IMR-90 (cell line): ENCODE measurements around the gene PLXDC2. TPM values are rescaled to one million over a fixed set of nuclear protein-coding genes. Genes with fewer than 3 reads are reported as not detected.

Experiments
- ATAC-seq: fragments of 200-7000 bp; cut with Tn5 transposase; 2 replicates; pipeline ENCODE4 v1.9.1; 2020; ENCODE audit warnings: low read depth, mild to moderate bottlenecking, moderate library complexity
- BruUV-seq: library from RNA; stranded (reverse); fragments of 400-500 nt; replicated peaks from 2 replicates; lab custom pipeline; 2021; lab: Mats Ljungman, UMichigan
- CTCF ChIA-PET: fragments of 300-600 bp; formaldehyde crosslinking; extraction: SDS; loops from one replicate; lab custom pipeline; 2021; ENCODE audit warnings: antibody characterized with exemption; lab: Yijun Ruan, JAX
- POLR2A ChIA-PET: fragments of 300-600 bp; sonication (Branson Sonifier 250); formaldehyde crosslinking; loops from one replicate; lab custom pipeline; 2022; ENCODE audit warnings: antibody characterized with exemption; ENCODE audit not compliant: unreplicated experiment; lab: Charles Lee
- DNase-seq: peaks from one replicate; pipeline ENCODE4 v3.0.0; 2013
- H2AFZ ChIP-seq: replicated peaks from 2 replicates; pipeline ENCODE3; 2013; ENCODE audit warnings: low read length, mild to moderate bottlenecking; ENCODE audit not compliant: poor library complexity
- H2AK5ac ChIP-seq: 2 replicates; pipeline ENCODE4 v1.6.1; 2013; ENCODE audit warnings: low read depth, low read length, inconsistent platforms
- H2AK9ac ChIP-seq: replicated peaks from 2 replicates; pipeline ENCODE3; 2013; ENCODE audit warnings: mild to moderate bottlenecking, low read depth, low read length, moderate library complexity; ENCODE audit not compliant: poor library complexity
- H2BK120ac ChIP-seq: 2 replicates; pipeline ENCODE4 v1.6.1; 2013; ENCODE audit warnings: low read depth, low read length, inconsistent platforms
- H2BK15ac ChIP-seq: 3 replicates; pipeline ENCODE4 v1.6.1; 2013; ENCODE audit warnings: low read depth, low read length, inconsistent platforms
- H2BK20ac ChIP-seq: 2 replicates; pipeline ENCODE4 v1.6.1; 2013; ENCODE audit warnings: low read depth, mild to moderate bottlenecking, inconsistent platforms, low read length, moderate library complexity
- H2BK5ac ChIP-seq: 2 replicates; pipeline ENCODE4 v1.6.1; 2013; ENCODE audit warnings: mild to moderate bottlenecking, low read depth, low read length, inconsistent platforms; ENCODE audit not compliant: poor library complexity, severe bottlenecking
- H3K14ac ChIP-seq: replicated peaks from 2 replicates; pipeline ENCODE4 v1.6.1; 2013; ENCODE audit warnings: low read depth, low read length, inconsistent platforms
- H3K18ac ChIP-seq: 2 replicates; pipeline ENCODE4 v1.6.1; 2013; ENCODE audit warnings: low read depth, low read length, control low read depth
- H3K23ac ChIP-seq: 2 replicates; pipeline ENCODE4 v1.6.1; 2013; ENCODE audit warnings: low read depth, low read length, inconsistent platforms
- H3K27ac ChIP-seq: 2 replicates; pipeline ENCODE4 v1.5.1; 2013; ENCODE audit warnings: mild to moderate bottlenecking, control low read depth, low read length; ENCODE audit not compliant: insufficient read depth
- H3K27me3 ChIP-seq: 2 replicates; pipeline ENCODE4 v1.6.1; 2013; ENCODE audit warnings: low read length; ENCODE audit not compliant: control insufficient read depth, insufficient read depth
- H3K36me3 ChIP-seq: 2 replicates; pipeline ENCODE4 v1.6.1; 2013; ENCODE audit warnings: low read length, mixed read lengths; ENCODE audit not compliant: control insufficient read depth, insufficient read depth
- H3K4ac ChIP-seq: 2 replicates; pipeline ENCODE4 v1.6.1; 2013; ENCODE audit warnings: low read depth, low read length, inconsistent platforms
- H3K4me1 ChIP-seq: 2 replicates; pipeline ENCODE4 v1.6.1; 2013; ENCODE audit warnings: low read length, mixed read lengths; ENCODE audit not compliant: control insufficient read depth, insufficient read depth
- H3K4me2 ChIP-seq: 2 replicates; pipeline ENCODE4 v1.6.1; 2013; ENCODE audit warnings: low read depth, mild to moderate bottlenecking, control low read depth, low read length, moderate library complexity
- H3K4me3 ChIP-seq: 2 replicates; pipeline ENCODE4 v1.5.1; 2013; ENCODE audit warnings: low read depth, mild to moderate bottlenecking, control low read depth, low read length, moderate library complexity; ENCODE audit not compliant: insufficient read depth
- H3K56ac ChIP-seq: 2 replicates; pipeline ENCODE4 v1.6.1; 2013; ENCODE audit warnings: low read length, inconsistent platforms; ENCODE audit not compliant: insufficient read depth; ENCODE audit errors: extremely low read depth
- H3K79me1 ChIP-seq, 2 experiments: 2 replicates each; pipeline ENCODE4 v1.6.1; 2013; ENCODE audit warnings: low read length in 2 of 2, inconsistent platforms in 1 of 2, low read depth in 1 of 2
- H3K9ac ChIP-seq: 2 replicates; pipeline ENCODE4 v1.6.1; 2013; ENCODE audit warnings: low read depth, low read length, control low read depth
- H3K9me1 ChIP-seq: 2 replicates; pipeline ENCODE4 v1.6.1; 2013; ENCODE audit warnings: low read length, inconsistent platforms; ENCODE audit not compliant: insufficient read depth
- H3K9me3 ChIP-seq: 2 replicates; pipeline ENCODE4 v1.6.1; 2013; ENCODE audit warnings: low read length; ENCODE audit not compliant: control insufficient read depth, insufficient read depth
- H4K20me1 ChIP-seq: 2 replicates; pipeline ENCODE4 v1.6.1; 2013; ENCODE audit warnings: low read length, inconsistent platforms; ENCODE audit not compliant: insufficient read depth
- H4K5ac ChIP-seq: 2 replicates; pipeline ENCODE4 v1.6.1; 2013; ENCODE audit warnings: mild to moderate bottlenecking, low read depth, low read length, control low read depth
- H4K8ac ChIP-seq, 2 experiments: 2 replicates each; pipeline ENCODE4 v1.6.1; 2013; ENCODE audit warnings: low read depth in 2 of 2, low read length in 2 of 2, control low read depth in 1 of 2, inconsistent platforms in 1 of 2
- H4K91ac ChIP-seq: 2 replicates; pipeline ENCODE4 v1.6.1; 2013; ENCODE audit warnings: low read depth, low read length, inconsistent platforms; ENCODE audit not compliant: insufficient read depth
- BHLHE40 ChIP-seq: fragments of 150-350 bp; IDR thresholded peaks from 2 replicates; pipeline ENCODE4 v1.6.1; 2016; ENCODE audit warnings: mild to moderate bottlenecking, low read depth, low read length
- CEBPB ChIP-seq: IDR thresholded peaks from 2 replicates; pipeline ENCODE4 v1.6.1; 2012; ENCODE audit warnings: low read depth, low read length, improper control_type of control experiment
- CHD1 ChIP-seq: IDR thresholded peaks from 2 replicates; pipeline ENCODE4 v1.6.1; 2012; ENCODE audit warnings: low read depth, low read length, improper control_type of control experiment
- FOS ChIP-seq: fragments of 150-350 bp; IDR thresholded peaks from 2 replicates; pipeline ENCODE4 v1.6.1; 2016; ENCODE audit warnings: low read depth, low read length
- MAFK ChIP-seq: IDR thresholded peaks from 2 replicates; pipeline ENCODE4 v1.6.1; 2012; ENCODE audit warnings: low read depth, low read length, improper control_type of control experiment
- MXI1 ChIP-seq: IDR thresholded peaks from 2 replicates; pipeline ENCODE4 v1.6.1; 2012; ENCODE audit warnings: low read depth, mild to moderate bottlenecking, low read length, moderate library complexity, borderline replicate concordance
- NFE2L2 ChIP-seq: fragments of 150-350 bp; IDR thresholded peaks from 2 replicates; pipeline ENCODE4 v1.6.1; 2016; ENCODE audit warnings: low read depth, mild to moderate bottlenecking, low read length
- POLR2A ChIP-seq: IDR thresholded peaks from 2 replicates; pipeline ENCODE4 v1.6.1; 2012; ENCODE audit warnings: mild to moderate bottlenecking, low read depth, low read length
- RAD21 ChIP-seq: IDR thresholded peaks from 2 replicates; pipeline ENCODE4 v1.6.1; 2012; ENCODE audit warnings: low read length, improper control_type of control experiment
- RCOR1 ChIP-seq: IDR thresholded peaks from 2 replicates; pipeline ENCODE4 v1.6.1; 2012; ENCODE audit warnings: mild to moderate bottlenecking, low read length, improper control_type of control experiment; ENCODE audit not compliant: insufficient replicate concordance
- WGBS, 2 experiments: methylation state at CpG; one replicate each; pipeline versions ENCODE4 v1.1.5 to v1.1.7; 2013; ENCODE audit warnings: missing lambda C conversion rate in 2 of 2; ENCODE audit not compliant: insufficient read length in 1 of 2; ENCODE audit errors: extremely low coverage in 2 of 2; 5-methylcytosine and 5-hydroxymethylcytosine counted together
- dilution Hi-C: fragments of 300-500 bp; cut with HindIII; formaldehyde crosslinking; loops from one replicate; pipeline ENCODE4 v1.14.3; 2018; ENCODE audit warnings: low sequenced_read_pairs; ENCODE audit not compliant: unreplicated experiment
- in situ Hi-C: fragments of 300-500 bp; cut with MboI; formaldehyde crosslinking; loops from 3 replicates; pipeline ENCODE4 v1.14.3; 2019; ENCODE audit warnings: low sequenced_read_pairs, inconsistent platforms, mixed read lengths
- intact Hi-C: fragments of 100-400 bp; cut with micrococcal nuclease; formaldehyde crosslinking; loops from 2 replicates; pipeline ENCODE4 v1.10.0; 2022
- polyA plus RNA-seq, 3 experiments: library from polyadenylated mRNA; depleted of rRNA; stranded (reverse); fragments of >200 nt; gene quantifications; 2 replicates each; pipeline ENCODE4 v1.2.3, GENCODE V29; 2012; ENCODE audit warnings: low replicate concordance in 1 of 3
- total RNA-seq: library from RNA; depleted of rRNA; stranded (reverse); fragments of >200 nt; gene quantifications from 2 replicates; pipeline ENCODE4 v1.2.3, GENCODE V29; 2012
- TF ChIP-seq, protein P1 (sequence below): conservative IDR thresholded peaks from 2 replicates; pipeline ENCODE4 v1.5.1; 2012; ENCODE audit warnings: mild to moderate bottlenecking, low read depth, low read length, improper control_type of control experiment
- TF ChIP-seq, protein P2 (sequence below): fragments of 150-350 bp; IDR thresholded peaks from 2 replicates; pipeline ENCODE4 v1.6.1; 2017; ENCODE audit warnings: mild to moderate bottlenecking, antibody characterized with exemption, low read length, low read depth
- TF ChIP-seq, protein P3 (sequence below): fragments of 150-350 bp; IDR thresholded peaks from 2 replicates; pipeline ENCODE4 v1.6.1; 2016; ENCODE audit warnings: low read depth, mild to moderate bottlenecking, low read length, moderate library complexity, borderline replicate concordance

PLXDC2 gene
- total and polyA plus RNA-seq, 2 of the 4 experiments (the other 2 are of a cell fraction) = 3.2 to 6.1 TPM

- no peaks in the 10 kb centered on the region for H4K20me1 ChIP-seq
- no peaks in the 10 kb centered on the region for H3K27me3 ChIP-seq
- H2BK5ac ChIP-seq = no peak overlapping the region
- DNase-seq (no peak), ATAC-seq (no peak)
- no peak overlapping the region for H2BK20ac ChIP-seq
- intact Hi-C loops = loop anchor here (10.0 kb wide), 1 partner anchor 739 kb away; no protein-coding TSS in a partner anchor
- no peak overlapping the region for H2BK120ac ChIP-seq
- ChIA-PET CTCF (interaction anchor here (0.6 kb wide), 1 partner anchor 154 kb away, joined by 6 read pairs; no protein-coding TSS in a partner anchor), POLR2A (no interaction called here)
- no peak overlapping the region for H3K56ac ChIP-seq
- peaks cover 2% of the 10 kb centered on the region; the same call in 1 of the 2 replicates for H3K9me1 ChIP-seq
- H3K4me2 ChIP-seq = no peak overlapping the region
- no peak overlapping the region for H3K23ac ChIP-seq
- no peak overlapping the region for H3K18ac ChIP-seq
- no peaks in the 10 kb centered on the region for H3K36me3 ChIP-seq
- no peak overlapping the region for H2AK5ac ChIP-seq
- in situ Hi-C loops = no loop called here
- no peak overlapping the region for H3K27ac ChIP-seq
- no peak overlapping the region for H2BK15ac ChIP-seq
- no peak overlapping the region for H3K4ac ChIP-seq
- no peak overlapping the region for H3K4me3 ChIP-seq
- dilution Hi-C loops = no loop called here
- H2AFZ ChIP-seq = no peak overlapping the region
- no peak overlapping the region for H4K91ac ChIP-seq
- peaks cover 1% of the 10 kb centered on the region; the same call in 1 of the 2 replicates for H3K4me1 ChIP-seq
- no TSS peak for BruUV-seq
- H3K9me3 ChIP-seq = no peaks in the 10 kb centered on the region
- no peak overlapping the region for H3K9ac ChIP-seq
- H2AK9ac ChIP-seq = no peak overlapping the region
- H3K14ac ChIP-seq = no peak overlapping the region
- no peak overlapping the region for H4K8ac ChIP-seq
- no peaks in the 10 kb centered on the region for H3K79me1 ChIP-seq
- H4K5ac ChIP-seq = no peak overlapping the region
- no peak for TF ChIP-seq NFE2L2
- TF ChIP-seq RCOR1 = no peak
- TF ChIP-seq, protein P1, sequence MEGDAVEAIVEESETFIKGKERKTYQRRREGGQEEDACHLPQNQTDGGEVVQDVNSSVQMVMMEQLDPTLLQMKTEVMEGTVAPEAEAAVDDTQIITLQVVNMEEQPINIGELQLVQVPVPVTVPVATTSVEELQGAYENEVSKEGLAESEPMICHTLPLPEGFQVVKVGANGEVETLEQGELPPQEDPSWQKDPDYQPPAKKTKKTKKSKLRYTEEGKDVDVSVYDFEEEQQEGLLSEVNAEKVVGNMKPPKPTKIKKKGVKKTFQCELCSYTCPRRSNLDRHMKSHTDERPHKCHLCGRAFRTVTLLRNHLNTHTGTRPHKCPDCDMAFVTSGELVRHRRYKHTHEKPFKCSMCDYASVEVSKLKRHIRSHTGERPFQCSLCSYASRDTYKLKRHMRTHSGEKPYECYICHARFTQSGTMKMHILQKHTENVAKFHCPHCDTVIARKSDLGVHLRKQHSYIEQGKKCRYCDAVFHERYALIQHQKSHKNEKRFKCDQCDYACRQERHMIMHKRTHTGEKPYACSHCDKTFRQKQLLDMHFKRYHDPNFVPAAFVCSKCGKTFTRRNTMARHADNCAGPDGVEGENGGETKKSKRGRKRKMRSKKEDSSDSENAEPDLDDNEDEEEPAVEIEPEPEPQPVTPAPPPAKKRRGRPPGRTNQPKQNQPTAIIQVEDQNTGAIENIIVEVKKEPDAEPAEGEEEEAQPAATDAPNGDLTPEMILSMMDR = no peak
- no peak for TF ChIP-seq MAFK
- TF ChIP-seq FOS = no peak
- TF ChIP-seq CEBPB = no peak
- TF ChIP-seq, protein P2, sequence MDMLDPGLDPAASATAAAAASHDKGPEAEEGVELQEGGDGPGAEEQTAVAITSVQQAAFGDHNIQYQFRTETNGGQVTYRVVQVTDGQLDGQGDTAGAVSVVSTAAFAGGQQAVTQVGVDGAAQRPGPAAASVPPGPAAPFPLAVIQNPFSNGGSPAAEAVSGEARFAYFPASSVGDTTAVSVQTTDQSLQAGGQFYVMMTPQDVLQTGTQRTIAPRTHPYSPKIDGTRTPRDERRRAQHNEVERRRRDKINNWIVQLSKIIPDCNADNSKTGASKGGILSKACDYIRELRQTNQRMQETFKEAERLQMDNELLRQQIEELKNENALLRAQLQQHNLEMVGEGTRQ = no peak
- TF ChIP-seq BHLHE40 = no peak
- TF ChIP-seq POLR2A = no peak
- no peak for TF ChIP-seq CHD1
- no peak for TF ChIP-seq RAD21
- TF ChIP-seq, protein P3, sequence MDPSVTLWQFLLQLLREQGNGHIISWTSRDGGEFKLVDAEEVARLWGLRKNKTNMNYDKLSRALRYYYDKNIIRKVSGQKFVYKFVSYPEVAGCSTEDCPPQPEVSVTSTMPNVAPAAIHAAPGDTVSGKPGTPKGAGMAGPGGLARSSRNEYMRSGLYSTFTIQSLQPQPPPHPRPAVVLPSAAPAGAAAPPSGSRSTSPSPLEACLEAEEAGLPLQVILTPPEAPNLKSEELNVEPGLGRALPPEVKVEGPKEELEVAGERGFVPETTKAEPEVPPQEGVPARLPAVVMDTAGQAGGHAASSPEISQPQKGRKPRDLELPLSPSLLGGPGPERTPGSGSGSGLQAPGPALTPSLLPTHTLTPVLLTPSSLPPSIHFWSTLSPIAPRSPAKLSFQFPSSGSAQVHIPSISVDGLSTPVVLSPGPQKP = no peak
- no peak for TF ChIP-seq MXI1
- WGBS, 2 experiments = no CpG with 5 or more reads among the region's 5 CpGs
Measured at GRCh38 chr10:20115894-20116293, 299.7 kb downstream of the PLXDC2 start.
